OCI-LY7 (cell line): ENCODE measurements around the gene ZNF518B. TPM values are rescaled to one million over a fixed set of nuclear protein-coding genes. Genes with fewer than 3 reads are reported as not detected.

Experiments
- BruUV-seq: library from RNA; stranded (reverse); fragments of 400-500 nt; replicated peaks from 2 replicates; lab custom pipeline; 2021; lab: Mats Ljungman, UMichigan
- CTCF ChIA-PET: fragments of 300-600 bp; sonication (Branson Sonifier 250); formaldehyde crosslinking; loops from one replicate; lab custom pipeline; 2022; ENCODE audit warnings: antibody characterized with exemption; ENCODE audit not compliant: unreplicated experiment; lab: Charles Lee
- POLR2A ChIA-PET: fragments of 300-600 bp; sonication (Branson Sonifier 250); formaldehyde crosslinking; loops from one replicate; lab custom pipeline; 2022; ENCODE audit warnings: antibody characterized with exemption; lab: Charles Lee
- DNase-seq: peaks from one replicate; pipeline ENCODE4 v3.0.0-alpha.2; 2015; ENCODE audit warnings: low spot score
- H2AFZ ChIP-seq: fragments of 200-600 bp; sonication (generic), shearing (Covaris generic); 2 replicates; pipeline ENCODE4 v1.6.1; 2014; ENCODE audit warnings: mild to moderate bottlenecking, antibody characterized with exemption, low read length, moderate library complexity
- H3K27ac ChIP-seq: fragments of 200-600 bp; sonication (generic); 2 replicates; pipeline ENCODE4 v1.5.1; 2014; ENCODE audit warnings: mixed run types, low read depth, mild to moderate bottlenecking, moderate library complexity, low read length, inconsistent platforms; ENCODE audit not compliant: poor library complexity, severe bottlenecking
- H3K36me3 ChIP-seq: fragments of 200-600 bp; sonication (generic); 2 replicates; pipeline ENCODE4 v1.6.1; 2014; ENCODE audit warnings: mild to moderate bottlenecking, antibody characterized with exemption, low read length, moderate library complexity, mixed read lengths; ENCODE audit not compliant: insufficient read depth
- H3K4me1 ChIP-seq: fragments of 200-600 bp; sonication (generic); 2 replicates; pipeline ENCODE4 v1.5.1; 2014; ENCODE audit warnings: mild to moderate bottlenecking, low read length; ENCODE audit not compliant: insufficient read depth, poor library complexity, severe bottlenecking
- H3K4me2 ChIP-seq: fragments of 200-600 bp; sonication (generic); 2 replicates; pipeline ENCODE4 v1.6.1; 2014; ENCODE audit warnings: mild to moderate bottlenecking, low read length
- H3K4me3 ChIP-seq: fragments of 200-600 bp; sonication (generic); 2 replicates; pipeline ENCODE4 v1.5.1; 2014; ENCODE audit warnings: mild to moderate bottlenecking, low read depth, low read length; ENCODE audit not compliant: poor library complexity, severe bottlenecking
- H3K79me2 ChIP-seq: fragments of 200-600 bp; sonication (generic); 2 replicates; pipeline ENCODE4 v1.6.1; 2016; ENCODE audit warnings: low read depth, mild to moderate bottlenecking, low read length, moderate library complexity, mixed read lengths; ENCODE audit not compliant: insufficient read depth
- H3K9me2 ChIP-seq: fragments of 200-600 bp; sonication (generic); 2 replicates; pipeline ENCODE4 v1.6.1; 2016; ENCODE audit warnings: mild to moderate bottlenecking, low read length, mixed read lengths; ENCODE audit not compliant: insufficient read depth
- H3K9me3 ChIP-seq: fragments of 200-600 bp; sonication (generic); 2 replicates; pipeline ENCODE4 v1.6.1; 2014; ENCODE audit warnings: mild to moderate bottlenecking, mixed run types, low read length, mixed read lengths
- H4K20me1 ChIP-seq: fragments of 200-600 bp; sonication (generic); 2 replicates; pipeline ENCODE4 v1.6.1; 2014; ENCODE audit warnings: mild to moderate bottlenecking, antibody characterized with exemption, low read length, moderate library complexity, mixed read lengths; ENCODE audit not compliant: insufficient read depth
- EZH2phosphoT487 ChIP-seq: fragments of 200-600 bp; sonication (generic); IDR thresholded peaks from 2 replicates; pipeline ENCODE4 v1.6.1; 2018; ENCODE audit warnings: low read depth, borderline replicate concordance, mild to moderate bottlenecking, mixed run types, antibody characterized with exemption, low read length, moderate library complexity, mixed read lengths
- intact Hi-C: fragments of 100-400 bp; cut with micrococcal nuclease; formaldehyde crosslinking; loops from one replicate; pipeline ENCODE4 v1.10.0; 2022; ENCODE audit not compliant: unreplicated experiment
- total RNA-seq, 2 experiments: library from RNA; depleted of rRNA in 1 of 2; stranded (reverse); fragments of >200 nt in 1 of 2; shearing (Covaris generic) in 1 of 2; gene quantifications; 2 replicates each; pipeline ENCODE4 v1.2.3, GENCODE V29; 2014 to 2022
- TF ChIP-seq, protein P1 (sequence below): fragments of 200-600 bp; sonication (generic); conservative IDR thresholded peaks from 2 replicates; pipeline ENCODE4 v1.5.1; 2014; ENCODE audit warnings: mild to moderate bottlenecking, antibody characterized with exemption, low read length, moderate library complexity, mixed read lengths

The ZNF518B gene
- total RNA-seq, 2 experiments from 2014 or later, result 19.1 to 30.2 TPM

DNA sequence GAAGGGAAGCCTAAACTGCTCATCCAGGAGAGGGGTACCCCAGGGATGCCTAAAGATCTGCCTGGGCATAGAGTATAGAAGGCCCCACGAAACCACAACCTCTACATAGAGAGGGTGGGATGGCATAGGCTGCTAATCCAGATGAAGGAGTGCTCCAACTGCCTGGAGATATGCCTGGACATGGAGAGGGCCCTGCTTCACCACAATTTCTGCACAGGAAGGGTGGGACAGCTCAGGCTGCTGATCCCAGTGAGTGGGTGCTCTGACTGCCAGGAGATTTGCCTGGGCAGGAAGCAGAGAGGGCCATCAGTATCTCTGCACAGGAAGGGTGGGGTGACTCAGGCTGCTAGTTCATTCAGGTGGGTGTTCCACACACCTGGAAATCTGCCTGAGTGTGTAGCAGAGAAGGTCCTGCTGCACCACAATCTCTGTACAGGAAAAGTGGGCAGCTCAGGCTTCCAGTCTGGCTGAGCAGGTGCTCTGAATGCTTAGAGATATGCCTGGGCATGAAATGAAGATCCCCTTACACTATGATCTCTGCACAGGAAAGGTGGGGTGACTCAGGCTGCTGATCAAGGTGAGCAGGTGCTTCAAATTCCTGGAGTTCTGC, 61.1 kb downstream of the ZNF518B start:
- Histone ChIP-seq H3K4me1 (no peaks in the 10 kb centered on the region), H3K36me3 (no peaks in the 10 kb centered on the region), H2AFZ (no peak overlapping the region), H3K79me2 (no peaks in the 10 kb centered on the region), H3K4me3 (no peak overlapping the region), H3K9me2 (no peaks in the 10 kb centered on the region), H4K20me1 (no peaks in the 10 kb centered on the region), H3K4me2 (no peak overlapping the region), H3K27ac (no peak overlapping the region), H3K9me3 (no peaks in the 10 kb centered on the region)
- POLR2A ChIA-PET, result no interaction called here
- no peak for DNase-seq
- no TSS peak for BruUV-seq
- CTCF ChIA-PET, result no interaction called here
- intact Hi-C loops, result no loop called here
- no peak for TF ChIP-seq EZH2phosphoT487
- TF ChIP-seq, protein P1, sequence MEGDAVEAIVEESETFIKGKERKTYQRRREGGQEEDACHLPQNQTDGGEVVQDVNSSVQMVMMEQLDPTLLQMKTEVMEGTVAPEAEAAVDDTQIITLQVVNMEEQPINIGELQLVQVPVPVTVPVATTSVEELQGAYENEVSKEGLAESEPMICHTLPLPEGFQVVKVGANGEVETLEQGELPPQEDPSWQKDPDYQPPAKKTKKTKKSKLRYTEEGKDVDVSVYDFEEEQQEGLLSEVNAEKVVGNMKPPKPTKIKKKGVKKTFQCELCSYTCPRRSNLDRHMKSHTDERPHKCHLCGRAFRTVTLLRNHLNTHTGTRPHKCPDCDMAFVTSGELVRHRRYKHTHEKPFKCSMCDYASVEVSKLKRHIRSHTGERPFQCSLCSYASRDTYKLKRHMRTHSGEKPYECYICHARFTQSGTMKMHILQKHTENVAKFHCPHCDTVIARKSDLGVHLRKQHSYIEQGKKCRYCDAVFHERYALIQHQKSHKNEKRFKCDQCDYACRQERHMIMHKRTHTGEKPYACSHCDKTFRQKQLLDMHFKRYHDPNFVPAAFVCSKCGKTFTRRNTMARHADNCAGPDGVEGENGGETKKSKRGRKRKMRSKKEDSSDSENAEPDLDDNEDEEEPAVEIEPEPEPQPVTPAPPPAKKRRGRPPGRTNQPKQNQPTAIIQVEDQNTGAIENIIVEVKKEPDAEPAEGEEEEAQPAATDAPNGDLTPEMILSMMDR, result no peak

Other genes starting within 250 kb of the ZNF518B start
- gene CLNK, start 227.3 kb upstream of the ZNF518B start, total RNA-seq (2014; rRNA removed; shearing (Covaris generic)), result 0.05 TPM in 1 of 2 replicates, not detected in the other
- gene CLNK, start 227.3 kb upstream of the ZNF518B start, total RNA-seq (2022), result 2.0 TPM in 2 replicates